ENCODE data around the gene CORO1C.

The CORO1C gene

DNA sequence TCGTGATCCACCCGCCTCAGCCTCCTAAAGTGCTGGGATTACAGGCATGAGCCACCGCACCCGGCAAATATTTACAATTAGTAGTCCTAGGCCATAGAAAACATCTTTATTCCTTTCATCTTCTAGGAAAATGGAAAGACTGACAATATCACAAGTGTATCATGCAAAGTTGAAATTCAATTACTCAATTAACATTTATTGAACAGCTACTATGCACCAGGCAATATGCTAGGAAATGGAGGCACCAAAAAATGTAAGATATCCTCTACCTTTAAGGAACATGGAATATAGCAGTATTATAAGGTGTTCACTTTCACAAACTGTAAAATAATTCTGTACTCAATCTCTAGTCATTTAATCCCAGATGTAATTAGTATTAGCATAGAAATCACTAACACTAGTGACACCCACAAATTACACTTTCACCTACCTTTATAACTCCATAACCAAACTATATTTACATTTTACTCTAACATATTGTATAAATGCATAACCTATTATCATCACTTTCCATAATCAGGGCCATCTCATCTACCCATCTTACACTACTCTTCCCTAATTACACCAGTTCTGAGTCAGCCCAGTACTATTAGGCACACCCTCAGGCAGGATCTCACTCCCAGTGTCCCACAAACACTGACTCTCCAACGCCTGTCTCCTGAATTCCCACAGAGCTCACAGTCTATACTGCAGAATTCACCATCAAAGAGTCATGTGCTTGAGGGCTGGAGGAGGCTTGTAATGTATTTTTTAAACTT lies 10.4 kb downstream of the CORO1C start:
- TF ChIP-seq, protein P1, sequence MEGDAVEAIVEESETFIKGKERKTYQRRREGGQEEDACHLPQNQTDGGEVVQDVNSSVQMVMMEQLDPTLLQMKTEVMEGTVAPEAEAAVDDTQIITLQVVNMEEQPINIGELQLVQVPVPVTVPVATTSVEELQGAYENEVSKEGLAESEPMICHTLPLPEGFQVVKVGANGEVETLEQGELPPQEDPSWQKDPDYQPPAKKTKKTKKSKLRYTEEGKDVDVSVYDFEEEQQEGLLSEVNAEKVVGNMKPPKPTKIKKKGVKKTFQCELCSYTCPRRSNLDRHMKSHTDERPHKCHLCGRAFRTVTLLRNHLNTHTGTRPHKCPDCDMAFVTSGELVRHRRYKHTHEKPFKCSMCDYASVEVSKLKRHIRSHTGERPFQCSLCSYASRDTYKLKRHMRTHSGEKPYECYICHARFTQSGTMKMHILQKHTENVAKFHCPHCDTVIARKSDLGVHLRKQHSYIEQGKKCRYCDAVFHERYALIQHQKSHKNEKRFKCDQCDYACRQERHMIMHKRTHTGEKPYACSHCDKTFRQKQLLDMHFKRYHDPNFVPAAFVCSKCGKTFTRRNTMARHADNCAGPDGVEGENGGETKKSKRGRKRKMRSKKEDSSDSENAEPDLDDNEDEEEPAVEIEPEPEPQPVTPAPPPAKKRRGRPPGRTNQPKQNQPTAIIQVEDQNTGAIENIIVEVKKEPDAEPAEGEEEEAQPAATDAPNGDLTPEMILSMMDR (IDR thresholded peaks at IDR 0.05; ENCODE audit: low read depth, low read length) = no peak
- DNase-seq (ENCODE audit: low read depth in 2 of 2) = peak in 1 of 2 donors; percentile 67
- H3K4me3 ChIP-seq (replicated peaks in 1 of 2; ENCODE audit: low read depth in 2 of 2, low read length in 2 of 2) = no peak overlapping the region

DNA sequence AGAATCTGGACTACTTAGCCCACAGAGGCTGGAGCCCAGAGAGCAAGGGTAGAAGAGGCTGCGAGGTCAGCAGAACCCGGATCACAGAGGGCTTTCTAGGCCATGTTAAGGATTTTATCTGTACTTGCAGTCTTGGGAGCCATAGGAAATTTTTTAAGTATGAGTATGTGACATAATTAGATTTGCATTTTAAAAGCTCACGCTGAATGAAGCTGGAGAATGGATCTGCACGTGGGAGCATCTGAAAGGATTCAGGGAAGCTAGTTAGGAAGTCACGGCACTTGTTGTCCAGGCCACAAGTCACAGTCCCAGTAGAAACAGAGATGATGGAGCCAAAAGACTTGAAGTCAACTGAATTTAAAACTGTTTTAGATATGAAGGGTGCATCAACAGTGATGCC lies 14.1 kb downstream of the CORO1C start:
- TF ChIP-seq, protein P1 (IDR thresholded peaks at IDR 0.05; ENCODE audit: low read depth, low read length) = no peak
- no peak overlapping the region for H3K4me3 ChIP-seq (replicated peaks in 1 of 2; ENCODE audit: low read depth in 2 of 2, low read length in 2 of 2)
- DNase-seq (ENCODE audit: low read depth in 2 of 2) = no peak

DNA sequence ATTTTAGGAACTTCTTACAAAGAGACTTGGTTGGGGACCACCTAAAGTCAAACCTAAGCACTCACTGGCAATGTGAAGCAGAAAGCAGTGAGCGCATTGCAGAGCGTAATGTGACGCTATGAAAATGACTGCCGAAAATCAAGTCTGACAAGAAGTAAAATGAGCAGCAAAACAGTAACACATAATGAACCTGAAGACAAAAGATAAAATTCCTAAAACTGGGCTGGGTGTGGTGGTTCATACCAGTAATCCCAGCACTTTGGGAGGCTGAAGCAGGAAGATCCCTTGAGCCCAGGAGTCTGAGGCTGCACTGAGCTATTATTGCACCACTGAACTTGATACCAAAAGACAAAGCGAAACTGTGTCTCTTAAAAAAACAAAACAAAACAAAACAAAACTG lies 16.5 kb downstream of the CORO1C start:
- no peak for DNase-seq (ENCODE audit: low read depth in 2 of 2)
- TF ChIP-seq, protein P1 (IDR thresholded peaks at IDR 0.05; ENCODE audit: low read depth, low read length) = no peak
- H3K4me3 ChIP-seq (replicated peaks in 1 of 2; ENCODE audit: low read depth in 2 of 2, low read length in 2 of 2) = no peak overlapping the region

DNA sequence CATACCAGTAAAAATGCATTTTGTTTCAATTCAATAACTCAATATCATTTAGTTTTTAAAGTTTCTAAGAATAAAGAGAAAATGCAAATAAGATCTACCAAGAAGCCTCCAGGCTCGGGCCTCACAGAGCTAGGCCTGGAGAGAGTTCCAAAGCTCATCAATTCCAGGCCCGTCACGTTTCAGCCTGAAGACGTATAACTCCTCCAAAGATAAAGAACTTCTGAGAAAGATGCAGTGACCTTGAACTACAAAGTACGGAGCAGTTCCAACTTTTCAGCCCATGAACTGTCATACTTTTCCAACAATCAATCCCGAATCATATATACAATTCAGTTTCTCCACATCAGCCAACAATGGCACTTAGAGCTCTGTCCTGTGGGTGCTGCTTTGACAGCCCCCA lies 17.8 kb downstream of the CORO1C start:
- no peak overlapping the region for H3K4me3 ChIP-seq (replicated peaks in 1 of 2; ENCODE audit: low read depth in 2 of 2, low read length in 2 of 2)
- no peak for DNase-seq (ENCODE audit: low read depth in 2 of 2)
- TF ChIP-seq, protein P1 (IDR thresholded peaks at IDR 0.05; ENCODE audit: low read depth, low read length) = no peak

- DNase-seq (ENCODE audit: low read depth in 2 of 2) = no peak
- no peak overlapping the region for H3K4me3 ChIP-seq (replicated peaks in 1 of 2; ENCODE audit: low read depth in 2 of 2, low read length in 2 of 2)
- TF ChIP-seq, protein P1 (IDR thresholded peaks at IDR 0.05; ENCODE audit: low read depth, low read length) = no peak
These were observed 18.5 kb downstream of the CORO1C start for GRCh38 chr12:108712925-108713203.

DNA sequence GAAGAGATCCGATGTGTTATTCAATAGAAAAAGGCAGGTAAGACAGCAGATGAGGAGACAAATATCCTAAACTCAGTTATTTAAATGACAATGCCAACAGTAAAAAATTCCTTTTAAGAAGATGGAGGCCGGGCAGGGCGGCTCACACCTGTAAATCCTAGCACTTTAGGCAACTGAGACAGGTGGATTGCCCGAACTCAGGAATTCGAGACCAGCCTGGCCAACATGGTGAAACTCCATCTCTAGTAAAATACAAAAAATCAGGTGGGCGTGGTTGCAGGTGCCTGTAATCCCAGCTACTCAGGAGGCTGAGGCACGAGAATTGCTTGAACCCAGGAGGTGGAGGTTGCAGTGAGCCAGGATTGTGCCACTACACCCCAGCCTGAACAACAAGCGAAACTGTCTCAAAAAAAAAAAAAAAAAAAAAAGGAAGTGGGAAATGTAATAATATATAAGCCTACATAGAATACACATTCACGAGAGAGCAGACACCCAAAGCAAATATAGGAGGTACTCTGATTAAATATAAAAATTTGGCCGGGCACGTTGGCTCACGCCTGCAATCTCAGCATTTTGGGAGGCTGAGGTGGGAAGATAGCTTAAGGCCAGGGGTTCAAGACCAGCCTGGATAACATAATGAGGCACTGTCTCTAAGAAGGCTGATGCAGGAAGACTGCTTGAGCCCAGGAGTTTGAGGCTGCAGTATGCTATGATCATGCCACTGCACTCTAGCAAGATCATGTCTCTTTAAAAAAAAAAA lies 19.0 kb downstream of the CORO1C start:
- TF ChIP-seq, protein P1 (IDR thresholded peaks at IDR 0.05; ENCODE audit: low read depth, low read length) = no peak
- no peak overlapping the region for H3K4me3 ChIP-seq (replicated peaks in 1 of 2; ENCODE audit: low read depth in 2 of 2, low read length in 2 of 2)
- no peak for DNase-seq (ENCODE audit: low read depth in 2 of 2)
